ENCODE data around the gene MT1F.

GRCh38 chr16:56683424-56684172 is 25.8 kb downstream of the MT1F start:
- no peak for TF ChIP-seq CTCF (conservative IDR thresholded peaks at IDR 0.05 in 1 of 2, IDR thresholded peaks at IDR 0.05 in 1 of 2; ENCODE audit: extremely low read depth in 1 of 2, insufficient read depth in 1 of 2, low read depth in 1 of 2, low read length in 2 of 2)
- no peak for TF ChIP-seq EZH2 (IDR thresholded peaks at IDR 0.05; ENCODE audit: borderline replicate concordance, low read length)
